Measurements from ENCODE around the gene RAB40B.
"Not testable (repeated sequence)": the region's sequence is repeated elsewhere in the genome, so short reads cannot be mapped to it uniquely, and the experiment has no call there.

RAB40B gene

DNA sequence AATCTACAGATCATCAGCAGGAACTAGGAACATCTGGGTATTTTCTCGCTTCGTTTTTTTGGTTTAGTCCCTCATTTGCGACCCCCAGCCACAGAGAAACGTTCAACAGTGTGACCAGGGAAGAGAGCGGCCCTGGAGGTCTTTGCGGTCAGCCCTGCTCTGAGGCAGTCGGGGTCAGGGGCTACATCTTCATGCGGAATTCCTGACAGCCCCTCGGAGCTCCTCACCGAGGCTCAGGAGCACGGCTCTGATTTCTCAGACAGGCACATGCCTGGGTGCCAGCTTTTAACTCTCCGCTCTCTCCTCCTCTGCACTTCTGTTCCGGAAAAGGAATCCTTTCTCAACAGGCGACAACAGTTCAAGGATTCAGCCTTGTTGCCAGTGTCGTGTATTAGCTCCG lies 42.2 kb downstream of the RAB40B start:
- Histone ChIP-seq H3K36me3 (ENCODE audit: control insufficient read depth in 2 of 2, insufficient read depth in 2 of 2, low read length in 2 of 2) (peaks cover 14 to 27% of the 10 kb centered on the region in 2 donors), H3K9ac (ENCODE audit: low read length in 2 of 2) (no peak overlapping the region), H3K9me3 (ENCODE audit: control insufficient read depth in 2 of 2, low read length in 2 of 2) (no peaks in the 10 kb centered on the region), H3K4me3 (ENCODE audit: low read length in 2 of 2) (no peak overlapping the region), H3K27me3 (ENCODE audit: control insufficient read depth in 1 of 2, insufficient read depth in 2 of 2, low read length in 2 of 2) (no peaks in the 10 kb centered on the region), H3K4me1 (ENCODE audit: control insufficient read depth, insufficient read depth, low read length) (no peaks in the 10 kb centered on the region), H3K27ac (ENCODE audit: low read length) (no peak overlapping the region)

DNA sequence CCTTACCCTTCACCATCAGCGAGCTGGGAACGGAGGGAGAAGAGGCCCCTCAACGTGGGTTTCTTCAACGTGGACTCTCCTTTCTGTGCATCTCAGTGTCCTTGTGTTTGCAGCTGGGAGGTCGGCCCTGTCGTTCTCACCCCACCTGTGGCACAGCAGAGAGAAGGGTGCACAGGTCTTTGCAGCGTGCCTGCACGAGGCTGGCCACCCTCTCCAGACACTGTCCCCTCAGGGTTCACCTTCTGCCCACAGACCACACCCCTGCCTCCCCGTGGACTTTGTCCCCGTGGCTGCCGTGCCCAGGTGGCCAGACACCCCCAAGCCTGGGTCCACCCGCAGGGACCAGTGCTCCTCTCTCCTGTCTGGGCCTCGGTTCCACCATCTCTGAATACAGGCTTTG lies 43.0 kb downstream of the RAB40B start:
- H3K27ac ChIP-seq (ENCODE audit: low read length): no peak overlapping the region
- H3K4me3 ChIP-seq (ENCODE audit: low read length in 2 of 2): no peak overlapping the region
- H3K27me3 ChIP-seq (ENCODE audit: control insufficient read depth in 1 of 2, insufficient read depth in 2 of 2, low read length in 2 of 2): no peaks in the 10 kb centered on the region
- no peaks in the 10 kb centered on the region for H3K4me1 ChIP-seq (ENCODE audit: control insufficient read depth, insufficient read depth, low read length)
- H3K9ac ChIP-seq (ENCODE audit: low read length in 2 of 2): no peak overlapping the region
- no peaks in the 10 kb centered on the region for H3K9me3 ChIP-seq (ENCODE audit: control insufficient read depth in 2 of 2, low read length in 2 of 2)
- H3K36me3 ChIP-seq (ENCODE audit: control insufficient read depth in 2 of 2, insufficient read depth in 2 of 2, low read length in 2 of 2): peaks cover 6 to 24% of the 10 kb centered on the region in 2 donors

DNA sequence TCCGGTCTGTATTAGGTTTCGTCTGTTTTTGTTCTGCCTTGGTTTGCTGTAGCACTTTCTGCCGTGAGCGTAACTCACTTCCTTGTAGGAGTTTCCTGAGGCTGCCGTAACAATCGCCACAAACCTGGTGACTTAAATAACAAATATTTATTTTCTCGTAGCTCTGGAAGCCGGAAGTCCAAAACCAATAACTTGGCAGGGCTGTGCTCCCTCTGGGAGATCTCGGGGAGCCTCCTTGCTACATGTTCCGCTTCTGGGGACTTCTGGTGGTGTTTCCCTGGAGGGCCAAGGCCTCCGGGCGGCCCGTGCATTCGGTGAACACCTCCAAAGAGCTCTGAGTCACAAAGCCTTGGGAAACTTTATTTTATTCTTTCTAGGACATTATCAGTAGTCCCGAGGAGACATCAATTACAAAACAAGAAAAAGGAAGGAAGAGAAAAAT lies 43.4 kb downstream of the RAB40B start:
- H3K9me3 ChIP-seq (ENCODE audit: control insufficient read depth in 2 of 2, low read length in 2 of 2): no peaks in the 10 kb centered on the region
- no peak overlapping the region for H3K4me3 ChIP-seq (ENCODE audit: low read length in 2 of 2)
- H3K4me1 ChIP-seq (ENCODE audit: control insufficient read depth, insufficient read depth, low read length): no peaks in the 10 kb centered on the region
- H3K27ac ChIP-seq (ENCODE audit: low read length): no peak overlapping the region
- H3K36me3 ChIP-seq (ENCODE audit: control insufficient read depth in 2 of 2, insufficient read depth in 2 of 2, low read length in 2 of 2): peaks cover 5 to 20% of the 10 kb centered on the region in 2 donors
- no peak overlapping the region for H3K9ac ChIP-seq (ENCODE audit: low read length in 2 of 2)
- H3K27me3 ChIP-seq (ENCODE audit: control insufficient read depth in 1 of 2, insufficient read depth in 2 of 2, low read length in 2 of 2): no peaks in the 10 kb centered on the region

DNA sequence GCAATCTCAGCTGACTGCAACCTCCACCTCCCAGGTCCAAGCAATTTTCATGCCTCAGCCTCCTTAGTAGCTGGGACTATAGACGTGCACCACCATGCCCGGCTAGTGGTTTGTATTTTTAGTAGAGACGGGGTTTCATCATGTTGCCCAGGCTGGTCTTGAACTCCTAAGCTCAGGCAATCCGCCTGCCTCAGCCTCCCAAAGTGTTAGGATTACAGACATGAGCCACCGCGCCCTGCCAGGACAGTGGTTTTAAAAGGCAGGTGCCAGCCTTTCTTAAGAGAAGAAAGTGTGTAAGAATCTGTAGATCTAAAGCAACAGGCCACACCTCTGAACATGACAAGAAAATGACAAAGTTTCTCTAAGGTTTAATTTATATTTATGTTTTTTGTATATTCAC lies 43.9 kb downstream of the RAB40B start:
- not testable (repeated sequence) for H3K9me3 ChIP-seq (ENCODE audit: control insufficient read depth in 2 of 2, low read length in 2 of 2); H3K9ac ChIP-seq (ENCODE audit: low read length in 2 of 2); H3K27ac ChIP-seq (ENCODE audit: low read length); H3K4me3 ChIP-seq (ENCODE audit: low read length in 2 of 2); H3K27me3 ChIP-seq (ENCODE audit: control insufficient read depth in 1 of 2, insufficient read depth in 2 of 2, low read length in 2 of 2); H3K4me1 ChIP-seq (ENCODE audit: control insufficient read depth, insufficient read depth, low read length)
- H3K36me3 ChIP-seq (ENCODE audit: control insufficient read depth in 2 of 2, insufficient read depth in 2 of 2, low read length in 2 of 2): peaks cover 5 to 17% of the 10 kb centered on the region in 2 donors

DNA sequence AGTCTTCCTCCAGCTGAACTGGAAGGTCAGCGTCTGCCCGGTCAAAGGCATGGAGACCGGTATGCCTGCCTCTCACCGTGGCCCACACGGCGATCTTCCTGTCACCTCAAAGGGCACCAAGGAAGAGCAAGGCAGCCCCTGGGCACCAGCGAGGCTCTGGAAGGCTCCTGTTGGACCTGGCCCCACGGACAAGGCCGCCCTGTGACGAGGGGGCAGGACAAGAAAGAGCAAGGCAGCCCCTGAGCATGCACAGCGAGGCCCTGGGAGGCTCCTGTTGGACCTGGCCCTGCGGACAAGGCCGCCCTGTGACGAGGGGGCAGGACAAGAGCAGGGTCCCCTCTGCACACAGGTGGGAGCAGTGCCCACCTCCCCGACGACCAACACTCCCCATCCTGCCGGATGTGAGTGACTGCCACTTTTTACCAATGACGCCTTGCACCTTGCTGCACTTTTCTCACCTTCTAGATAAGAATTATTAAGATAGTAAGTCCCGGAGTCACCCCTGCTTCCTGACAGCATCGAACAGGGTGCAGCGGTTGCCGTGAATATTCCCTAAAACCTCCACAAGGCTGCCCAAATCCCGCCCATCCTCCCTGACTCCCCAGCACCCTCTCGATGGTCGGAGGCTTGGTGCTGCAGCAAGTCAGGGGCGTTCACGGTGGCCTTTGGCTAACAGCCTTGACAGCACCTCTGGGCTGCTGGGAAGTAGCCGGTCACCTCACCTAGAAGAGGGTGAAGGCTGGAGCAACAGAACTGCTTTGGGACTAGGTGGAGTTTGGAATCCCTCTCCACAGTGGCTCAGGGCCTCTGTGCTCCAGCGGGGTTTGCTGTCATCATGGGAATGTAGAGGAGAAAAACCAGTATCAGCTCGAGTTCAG lies 44.6 kb downstream of the RAB40B start:
- Histone ChIP-seq H3K27ac (ENCODE audit: low read length) (no peak overlapping the region), H3K9me3 (ENCODE audit: control insufficient read depth in 2 of 2, low read length in 2 of 2) (no peaks in the 10 kb centered on the region), H3K9ac (ENCODE audit: low read length in 2 of 2) (no peak overlapping the region), H3K27me3 (ENCODE audit: control insufficient read depth in 1 of 2, insufficient read depth in 2 of 2, low read length in 2 of 2) (no peaks in the 10 kb centered on the region), H3K36me3 (ENCODE audit: control insufficient read depth in 2 of 2, insufficient read depth in 2 of 2, low read length in 2 of 2) (peaks cover 2 to 10% of the 10 kb centered on the region in 2 donors), H3K4me1 (ENCODE audit: control insufficient read depth, insufficient read depth, low read length) (peaks cover 4% of the 10 kb centered on the region), H3K4me3 (ENCODE audit: low read length in 2 of 2) (no peak overlapping the region)

DNA sequence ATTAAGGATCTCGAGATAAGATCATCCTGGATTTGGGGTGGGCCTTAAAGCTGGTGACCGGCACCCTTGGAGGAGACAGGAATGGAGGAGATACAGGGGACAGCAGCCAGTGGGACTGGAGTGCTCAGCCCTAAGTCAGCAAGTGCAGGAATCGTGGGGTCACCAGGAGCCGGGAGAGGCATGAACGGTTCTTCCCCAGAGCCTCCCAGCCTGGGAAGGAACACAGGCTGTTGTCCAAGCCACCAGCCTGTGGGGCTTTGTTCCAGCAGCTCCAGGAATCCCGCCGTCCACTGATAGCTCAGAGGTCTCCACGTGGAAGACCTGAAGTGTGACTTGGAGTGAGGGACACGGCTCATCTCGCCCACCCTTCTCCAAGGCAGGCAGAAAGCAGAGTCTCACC lies 47.8 kb downstream of the RAB40B start:
- Histone ChIP-seq H3K9ac (ENCODE audit: low read length in 2 of 2) (no peak overlapping the region), H3K4me1 (ENCODE audit: control insufficient read depth, insufficient read depth, low read length) (peaks cover 15% of the 10 kb centered on the region), H3K36me3 (ENCODE audit: control insufficient read depth in 2 of 2, insufficient read depth in 2 of 2, low read length in 2 of 2) (no peaks in the 10 kb centered on the region), H3K27me3 (ENCODE audit: control insufficient read depth in 1 of 2, insufficient read depth in 2 of 2, low read length in 2 of 2) (no peaks in the 10 kb centered on the region), H3K27ac (ENCODE audit: low read length) (no peak overlapping the region), H3K4me3 (ENCODE audit: low read length in 2 of 2) (no peak overlapping the region), H3K9me3 (ENCODE audit: control insufficient read depth in 2 of 2, low read length in 2 of 2) (no peaks in the 10 kb centered on the region)

DNA sequence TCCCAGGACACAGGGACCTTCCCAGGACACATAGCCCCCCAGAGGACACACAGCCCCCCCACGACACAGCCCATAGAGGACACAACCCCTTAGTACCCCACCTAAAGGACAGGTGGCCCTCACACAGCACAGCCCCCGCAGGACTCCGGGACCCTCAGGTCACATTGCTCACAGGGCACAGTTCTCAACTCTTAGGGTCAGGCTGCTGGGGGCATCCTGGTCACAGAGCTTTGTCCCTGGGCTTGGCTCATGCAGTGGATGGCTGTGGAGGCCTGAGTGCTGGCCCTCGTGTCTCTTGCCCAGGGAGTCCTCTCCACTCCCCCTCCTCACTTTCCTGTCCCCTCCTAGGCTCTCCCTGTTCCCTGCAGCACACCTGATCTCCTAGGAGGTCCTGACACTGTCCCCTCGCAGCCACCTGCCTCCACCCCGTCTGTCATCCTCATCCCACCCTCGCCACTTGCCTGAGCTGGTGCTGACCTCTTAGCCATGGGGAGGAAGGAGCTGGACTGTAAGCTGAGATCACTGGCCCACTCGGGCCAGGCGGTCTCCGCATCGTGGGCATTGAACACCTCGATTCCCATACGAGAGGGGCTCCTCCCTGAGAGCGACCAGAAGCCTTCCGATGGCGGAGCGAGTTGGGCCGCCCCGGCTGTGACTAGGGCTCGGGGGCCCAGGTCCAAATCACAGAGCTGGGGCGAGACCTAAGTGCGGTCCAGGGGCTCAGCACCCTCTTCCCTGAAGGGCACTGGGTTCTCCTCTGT lies 48.8 kb downstream of the RAB40B start:
- H3K4me3 ChIP-seq (ENCODE audit: low read length in 2 of 2): no peak overlapping the region
- H3K4me1 ChIP-seq (ENCODE audit: control insufficient read depth, insufficient read depth, low read length): peaks cover 15% of the 10 kb centered on the region
- no peaks in the 10 kb centered on the region for H3K36me3 ChIP-seq (ENCODE audit: control insufficient read depth in 2 of 2, insufficient read depth in 2 of 2, low read length in 2 of 2)
- peak overlapping the region; percentile 58 for H3K27ac ChIP-seq (ENCODE audit: low read length)
- no peak overlapping the region for H3K9ac ChIP-seq (ENCODE audit: low read length in 2 of 2)
- H3K27me3 ChIP-seq (ENCODE audit: control insufficient read depth in 1 of 2, insufficient read depth in 2 of 2, low read length in 2 of 2): no peaks in the 10 kb centered on the region
- no peaks in the 10 kb centered on the region for H3K9me3 ChIP-seq (ENCODE audit: control insufficient read depth in 2 of 2, low read length in 2 of 2)

DNA sequence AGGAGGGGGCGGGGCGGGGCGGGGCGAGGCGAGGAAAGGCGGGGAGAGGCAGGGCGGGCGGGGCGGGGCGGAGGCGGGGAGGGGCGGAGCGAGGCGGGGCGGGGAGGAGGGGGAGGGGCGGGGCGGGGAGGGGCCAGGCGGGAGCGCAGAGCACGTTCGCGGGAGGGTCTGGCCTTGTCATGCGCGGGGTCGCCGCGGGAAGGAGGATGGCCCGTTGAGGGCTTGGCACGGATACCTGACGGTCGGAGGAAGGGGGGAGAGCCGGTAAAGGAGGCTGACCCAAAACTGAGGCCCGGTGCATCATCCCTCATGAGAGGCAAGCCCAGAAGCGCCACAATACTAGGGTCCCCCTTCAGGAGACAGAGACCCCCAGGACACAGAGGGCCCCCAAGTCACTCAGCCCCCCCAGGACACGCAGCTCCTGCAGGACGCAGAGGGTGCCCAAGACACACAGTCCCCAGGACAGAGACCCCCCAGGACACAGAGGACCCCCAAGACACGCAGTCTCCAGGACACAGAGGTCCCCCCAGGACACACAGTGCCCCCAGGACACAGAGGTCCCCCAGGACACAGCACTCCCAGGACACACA lies 49.7 kb downstream of the RAB40B start:
- Histone ChIP-seq H3K4me1 (ENCODE audit: control insufficient read depth, insufficient read depth, low read length) (peaks cover 15% of the 10 kb centered on the region), H3K4me3 (ENCODE audit: low read length in 2 of 2) (peak overlapping the region; percentile 44 to 73), H3K9me3 (ENCODE audit: control insufficient read depth in 2 of 2, low read length in 2 of 2) (no peaks in the 10 kb centered on the region), H3K36me3 (ENCODE audit: control insufficient read depth in 2 of 2, insufficient read depth in 2 of 2, low read length in 2 of 2) (peaks cover 5 to 8% of the 10 kb centered on the region in 2 donors), H3K27me3 (ENCODE audit: control insufficient read depth in 1 of 2, insufficient read depth in 2 of 2, low read length in 2 of 2) (no peaks in the 10 kb centered on the region), H3K27ac (ENCODE audit: low read length) (peak overlapping the region; percentile 58), H3K9ac (ENCODE audit: low read length in 2 of 2) (peak overlapping the region; percentile 51 to 65)

DNA sequence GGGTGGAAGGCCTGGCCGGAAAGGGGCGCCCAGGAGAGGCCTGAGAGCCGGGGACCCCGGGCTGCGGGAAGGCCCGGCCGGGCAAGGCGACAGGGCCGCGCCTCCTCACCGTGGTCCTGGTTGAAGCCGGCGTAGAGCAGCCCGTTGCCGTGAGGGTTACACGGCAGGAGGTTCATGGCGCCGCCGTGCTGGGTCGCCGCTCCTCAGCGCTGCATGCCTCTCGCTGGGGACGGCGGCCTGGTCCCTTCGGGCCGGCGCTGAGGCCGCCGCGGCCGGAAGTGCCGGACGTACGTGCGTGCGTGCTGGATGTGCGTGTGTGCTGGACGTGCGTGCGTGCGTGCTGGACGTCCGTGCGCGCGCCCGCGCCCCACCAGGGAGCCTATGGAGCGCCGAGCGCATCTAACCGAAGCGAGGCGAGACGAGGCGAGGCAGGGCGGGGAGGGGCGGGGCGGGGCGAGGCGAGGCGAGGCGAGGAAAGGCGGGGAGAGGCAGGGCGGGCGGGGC lies 50.3 kb downstream of the RAB40B start, which contains the start of gene WDR45B:
Gene WDR45B, minus strand, starts transcription at position 280 of the 504 bp plus-strand sequence. Its CDS starts 104 bp downstream, at position 176.
- Histone ChIP-seq H3K9ac (ENCODE audit: low read length in 2 of 2) (peak within 1 kb of the TSS; percentile 92), H3K27me3 (ENCODE audit: control insufficient read depth in 1 of 2, insufficient read depth in 2 of 2, low read length in 2 of 2) (no peaks in the 10 kb centered on the region), H3K4me3 (ENCODE audit: low read length in 2 of 2) (peak within 1 kb of the TSS; percentile 89 to 91), H3K9me3 (ENCODE audit: control insufficient read depth in 2 of 2, low read length in 2 of 2) (no peaks in the 10 kb centered on the region), H3K27ac (ENCODE audit: low read length) (peak within 1 kb of the TSS; percentile 90), H3K4me1 (ENCODE audit: control insufficient read depth, insufficient read depth, low read length) (peaks cover 15% of the 10 kb centered on the region), H3K36me3 (ENCODE audit: control insufficient read depth in 2 of 2, insufficient read depth in 2 of 2, low read length in 2 of 2) (peaks cover 11 to 14% of the 10 kb centered on the region in 2 donors)

DNA sequence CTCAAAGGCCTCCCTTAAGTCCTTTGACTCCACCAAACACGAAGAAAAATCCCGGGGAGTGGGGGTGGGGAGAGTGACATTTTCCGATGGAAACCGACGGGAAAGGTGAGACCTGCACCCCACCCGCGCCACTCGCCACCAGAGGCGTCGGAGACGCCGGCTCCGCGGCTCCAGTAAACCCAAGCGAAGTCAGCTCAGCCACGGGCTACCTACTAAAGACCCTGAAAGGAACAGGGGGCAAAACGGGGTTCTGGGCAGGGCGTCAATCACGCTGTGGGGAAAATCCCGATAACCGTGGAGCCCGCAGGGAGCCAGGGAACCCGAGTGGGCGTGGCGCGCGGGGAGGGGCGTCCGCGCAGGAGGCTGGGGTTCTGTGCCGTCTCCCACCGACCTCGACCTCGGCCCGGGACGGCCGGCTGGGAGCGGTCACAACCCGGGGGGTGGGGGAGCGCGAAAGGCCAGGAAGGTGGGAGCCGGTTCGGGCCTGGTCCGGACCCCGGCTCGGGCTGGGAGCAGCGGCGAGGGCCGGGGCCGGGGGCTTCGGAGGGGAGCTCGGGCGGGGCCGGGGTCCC lies 50.8 kb downstream of the RAB40B start:
- H3K9ac ChIP-seq (ENCODE audit: low read length in 2 of 2): peak overlapping the region; percentile 92
- H3K4me1 ChIP-seq (ENCODE audit: control insufficient read depth, insufficient read depth, low read length): peaks cover 15% of the 10 kb centered on the region
- H3K27me3 ChIP-seq (ENCODE audit: control insufficient read depth in 1 of 2, insufficient read depth in 2 of 2, low read length in 2 of 2): no peaks in the 10 kb centered on the region
- no peaks in the 10 kb centered on the region for H3K9me3 ChIP-seq (ENCODE audit: control insufficient read depth in 2 of 2, low read length in 2 of 2)
- peaks cover 14 to 15% of the 10 kb centered on the region in 2 donors for H3K36me3 ChIP-seq (ENCODE audit: control insufficient read depth in 2 of 2, insufficient read depth in 2 of 2, low read length in 2 of 2)
- H3K27ac ChIP-seq (ENCODE audit: low read length): peak overlapping the region; percentile 90
- H3K4me3 ChIP-seq (ENCODE audit: low read length in 2 of 2): peak overlapping the region; percentile 89 to 91
